Stimulated activated CD4-positive, alpha-beta T cell treated with anti-CD3 and anti-CD28 coated beads, TNF-alpha, amount 100 ng/mL, for 48 hours (primary cell): Measurements from ENCODE around the gene FEM1B.

ENCODE experiments used
- DNase-seq, 3 donors: peaks; one replicate each; pipeline ENCODE4 v3.0.0-alpha.2; 2020; ENCODE audit warnings: low read depth in 3 of 3

FEM1B gene

GRCh38 chr15:68322796-68323195, 45.3 kb downstream of the FEM1B start:
- no peak for DNase-seq

- DNase-seq, result no peak
Observed at GRCh38 chr15:68325726-68326125, 48.2 kb downstream of the FEM1B start.

- DNase-seq, result no peak
Observed at GRCh38 chr15:68326711-68327354, 49.3 kb downstream of the FEM1B start.

- DNase-seq, result no peak
Observed at GRCh38 chr15:68328443-68328842, 50.9 kb downstream of the FEM1B start.

GRCh38 chr15:68328964-68329363, 51.4 kb downstream of the FEM1B start:
- DNase-seq, result no peak

GRCh38 chr15:68330416-68330815, 52.9 kb downstream of the FEM1B start:
- no peak for DNase-seq

GRCh38 chr15:68330901-68331300, 53.4 kb downstream of the FEM1B start:
- no peak for DNase-seq

GRCh38 chr15:68332266-68332665, 54.7 kb downstream of the FEM1B start:
- no peak for DNase-seq

GRCh38 chr15:68333775-68334470, 56.4 kb downstream of the FEM1B start:
- DNase-seq, result no peak

GRCh38 chr15:68334661-68335124, 57.1 kb downstream of the FEM1B start:
- DNase-seq, result no peak

- no peak for DNase-seq
Observed at GRCh38 chr15:68335251-68335650, 57.7 kb downstream of the FEM1B start.

GRCh38 chr15:68335655-68336054, 58.1 kb downstream of the FEM1B start:
- DNase-seq, result no peak

- DNase-seq, result no peak
Observed at GRCh38 chr15:68336516-68336915, 59.0 kb downstream of the FEM1B start.

- DNase-seq, result no peak
Observed at GRCh38 chr15:68337826-68338225, 60.3 kb downstream of the FEM1B start.

GRCh38 chr15:68339481-68339880, 61.9 kb downstream of the FEM1B start:
- DNase-seq, result no peak

GRCh38 chr15:68340726-68341671, 63.5 kb downstream of the FEM1B start:
- DNase-seq, result no peak

GRCh38 chr15:68341760-68342725, 64.5 kb downstream of the FEM1B start:
- no peak for DNase-seq

GRCh38 chr15:68343579-68344225, 66.2 kb downstream of the FEM1B start:
- DNase-seq, result no peak

- DNase-seq, result no peak
Observed at GRCh38 chr15:68344600-68344999, 67.1 kb downstream of the FEM1B start.
